Measurements from ENCODE around the gene ANKRD23.

DNA sequence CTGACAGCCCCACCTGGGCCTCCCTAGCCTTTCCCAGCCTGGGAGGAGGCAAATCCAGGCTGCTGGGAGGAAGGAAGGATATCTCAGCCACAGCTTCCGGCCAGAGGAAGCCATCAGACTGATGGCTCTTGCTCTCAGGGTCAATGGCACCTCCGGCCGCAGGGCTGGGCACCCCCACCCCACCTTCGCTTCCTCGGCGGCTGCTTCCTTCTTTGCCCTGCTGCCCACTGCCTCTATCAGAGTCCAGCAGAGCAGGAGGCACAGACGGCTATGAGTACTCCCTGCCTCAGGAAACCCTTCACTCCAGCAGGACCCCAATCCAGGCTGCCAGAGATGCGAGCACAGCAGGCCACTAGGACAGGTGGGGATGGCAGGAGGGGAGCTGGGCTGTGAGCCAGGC lies 22.8 kb upstream of the ANKRD23 start:
- TF ChIP-seq, protein P1, sequence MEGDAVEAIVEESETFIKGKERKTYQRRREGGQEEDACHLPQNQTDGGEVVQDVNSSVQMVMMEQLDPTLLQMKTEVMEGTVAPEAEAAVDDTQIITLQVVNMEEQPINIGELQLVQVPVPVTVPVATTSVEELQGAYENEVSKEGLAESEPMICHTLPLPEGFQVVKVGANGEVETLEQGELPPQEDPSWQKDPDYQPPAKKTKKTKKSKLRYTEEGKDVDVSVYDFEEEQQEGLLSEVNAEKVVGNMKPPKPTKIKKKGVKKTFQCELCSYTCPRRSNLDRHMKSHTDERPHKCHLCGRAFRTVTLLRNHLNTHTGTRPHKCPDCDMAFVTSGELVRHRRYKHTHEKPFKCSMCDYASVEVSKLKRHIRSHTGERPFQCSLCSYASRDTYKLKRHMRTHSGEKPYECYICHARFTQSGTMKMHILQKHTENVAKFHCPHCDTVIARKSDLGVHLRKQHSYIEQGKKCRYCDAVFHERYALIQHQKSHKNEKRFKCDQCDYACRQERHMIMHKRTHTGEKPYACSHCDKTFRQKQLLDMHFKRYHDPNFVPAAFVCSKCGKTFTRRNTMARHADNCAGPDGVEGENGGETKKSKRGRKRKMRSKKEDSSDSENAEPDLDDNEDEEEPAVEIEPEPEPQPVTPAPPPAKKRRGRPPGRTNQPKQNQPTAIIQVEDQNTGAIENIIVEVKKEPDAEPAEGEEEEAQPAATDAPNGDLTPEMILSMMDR (IDR thresholded peaks at IDR 0.05; ENCODE audit: low read length): no peak
- TF ChIP-seq EZH2 (IDR thresholded peaks at IDR 0.05; ENCODE audit: borderline replicate concordance, low read length): no peak

Data from OCI-LY1 (cell line).